ENCODE data around the gene SMAP2. TPM values are rescaled to one million over a fixed set of nuclear protein-coding genes. Genes with fewer than 3 reads are reported as not detected.
"Not testable (repeated sequence)": the region's sequence is repeated elsewhere in the genome, so short reads cannot be mapped to it uniquely, and the experiment has no call there.

The SMAP2 gene
- total and polyA plus RNA-seq, 5 experiments from 2014 or later = 154 to 506 (median 297) TPM

GRCh38 chr1:40385437-40386358, 12.2 kb downstream of the SMAP2 start:
- peaks cover 0 to 33% (median 29%) of the 10 kb centered on the region in 3 donors for H3K36me3 Mint-ChIP-seq
- no peaks in the 10 kb centered on the region for H3K9me3 Mint-ChIP-seq
- ATAC-seq (peak; percentile 75), DNase-seq (peak; percentile 26 to 95 (median 86))
- peak overlapping the region; percentile 97 to 100 (median 99) for H3K27ac Mint-ChIP-seq
- H3K27me3 Mint-ChIP-seq = no peaks in the 10 kb centered on the region
- H3K4me1 Mint-ChIP-seq = peaks cover 52 to 96% (median 86%) of the 10 kb centered on the region in 4 donors
- POLR2A ChIA-PET = interaction anchor here (0.5 to 15.9 kb wide), 16 partner anchors 9 to 1179 kb away, joined by 3 to 384 read pairs (median 6); partner anchors contain the start of genes CAP1, COL9A2, SMAP2 and ZFP69B
- H3K4me3 Mint-ChIP-seq = peak overlapping the region; percentile 78 to 97 (median 86)

GRCh38 chr1:40386359-40386723, 12.8 kb downstream of the SMAP2 start:
- Mint-ChIP-seq H3K36me3 (peaks cover 0 to 38% (median 31%) of the 10 kb centered on the region in 3 donors), H3K4me1 (peaks cover 52 to 96% (median 86%) of the 10 kb centered on the region in 4 donors), H3K27me3 (no peaks in the 10 kb centered on the region), H3K9me3 (no peaks in the 10 kb centered on the region), H3K4me3 (peak overlapping the region; percentile 78 to 97 (median 86)), H3K27ac (peak overlapping the region; percentile 97 to 100 (median 99))
- DNase-seq (no peak), ATAC-seq (no peak)
- POLR2A ChIA-PET = interaction anchor here (0.5 to 15.9 kb wide), 14 partner anchors 8 to 1180 kb away, joined by 3 to 384 read pairs (median 8); partner anchors contain the start of genes CAP1, COL9A2, SMAP2 and ZFP69B

- POLR2A ChIA-PET = interaction anchor here (0.6 to 15.9 kb wide), 8 partner anchors 8 to 347 kb away, joined by 3 to 384 read pairs (median 20); partner anchors contain the start of genes CAP1 and SMAP2
- DNase-seq (no peak), ATAC-seq (no peak)
- H3K27me3 Mint-ChIP-seq = no peaks in the 10 kb centered on the region
- H3K4me3 Mint-ChIP-seq = peak overlapping the region; percentile 75 to 97 (median 85)
- H3K36me3 Mint-ChIP-seq = peaks cover 0 to 38% (median 31%) of the 10 kb centered on the region in 3 donors
- peak overlapping the region; percentile 97 to 100 (median 99) for H3K27ac Mint-ChIP-seq
- no peaks in the 10 kb centered on the region for H3K9me3 Mint-ChIP-seq
- peaks cover 49 to 96% (median 86%) of the 10 kb centered on the region in 4 donors for H3K4me1 Mint-ChIP-seq
Observed at GRCh38 chr1:40386796-40387195, 13.3 kb downstream of the SMAP2 start.

GRCh38 chr1:40387381-40388306, 14.1 kb downstream of the SMAP2 start:
- H3K27ac Mint-ChIP-seq = peak overlapping the region; percentile 97 to 100 (median 99)
- not testable (repeated sequence) for H3K27me3 Mint-ChIP-seq, H3K9me3 Mint-ChIP-seq, ATAC-seq
- peaks cover 0 to 42% (median 26%) of the 10 kb centered on the region in 3 donors for H3K36me3 Mint-ChIP-seq
- peaks cover 44 to 96% (median 86%) of the 10 kb centered on the region in 4 donors for H3K4me1 Mint-ChIP-seq
- peak in 5 of 10 donors; percentile 26 to 50 (median 43) for DNase-seq
- POLR2A ChIA-PET = interaction anchor here (1.0 to 15.9 kb wide), 12 partner anchors 10 to 348 kb away, joined by 3 to 384 read pairs (median 8); partner anchors contain the start of genes CAP1, COL9A2 and SMAP2
- peak overlapping the region; percentile 84 to 99 (median 95) for H3K4me3 Mint-ChIP-seq

GRCh38 chr1:40388456-40389321, 15.2 kb downstream of the SMAP2 start:
- H3K9me3 Mint-ChIP-seq, H3K27me3 Mint-ChIP-seq: not testable (repeated sequence)
- POLR2A ChIA-PET = interaction anchor here (0.6 to 15.9 kb wide), 14 partner anchors 9 to 349 kb away, joined by 3 to 384 read pairs (median 4); partner anchors contain the start of genes CAP1, COL9A2, SMAP2 and ZMPSTE24
- Mint-ChIP-seq H3K4me3 (peak overlapping the region; percentile 84 to 99 (median 95)), H3K4me1 (peaks cover 39 to 95% (median 84%) of the 10 kb centered on the region in 4 donors), H3K27ac (peak overlapping the region; percentile 97 to 100 (median 99)), H3K36me3 (peaks cover 0 to 39% (median 20%) of the 10 kb centered on the region in 3 donors)
- DNase-seq = peak in 9 of 10 donors; percentile 32 to 78 (median 68)
- ATAC-seq = peak in 1 of 2 donors; percentile 1

GRCh38 chr1:40389322-40389803, 15.8 kb downstream of the SMAP2 start:
- no peaks in the 10 kb centered on the region for H3K9me3 Mint-ChIP-seq
- peak overlapping the region; percentile 97 to 100 (median 99) for H3K27ac Mint-ChIP-seq
- ATAC-seq (peak; percentile 7 to 24), DNase-seq (peak in 6 of 10 donors; percentile 32 to 67 (median 54))
- H3K27me3 Mint-ChIP-seq = no peaks in the 10 kb centered on the region
- H3K4me3 Mint-ChIP-seq = peak overlapping the region; percentile 84 to 99 (median 95)
- peaks cover 34 to 95% (median 84%) of the 10 kb centered on the region in 4 donors for H3K4me1 Mint-ChIP-seq
- POLR2A ChIA-PET = interaction anchor here (0.6 to 15.9 kb wide), 11 partner anchors 8 to 329 kb away, joined by 3 to 384 read pairs (median 6); partner anchors contain the start of genes COL9A2, SMAP2 and ZMPSTE24
- H3K36me3 Mint-ChIP-seq = peaks cover 0 to 35% (median 22%) of the 10 kb centered on the region in 3 donors

- peaks cover 37 to 95% (median 84%) of the 10 kb centered on the region in 4 donors for H3K4me1 Mint-ChIP-seq
- POLR2A ChIA-PET = interaction anchor here (1.0 to 15.9 kb wide), 8 partner anchors 8 to 132 kb away, joined by 4 to 384 read pairs (median 8); partner anchors contain the start of genes SMAP2 and ZMPSTE24
- peak overlapping the region; percentile 97 to 100 (median 99) for H3K27ac Mint-ChIP-seq
- DNase-seq (peak in 4 of 10 donors; percentile 48 to 68 (median 61)), ATAC-seq (no peak)
- H3K4me3 Mint-ChIP-seq = peak overlapping the region; percentile 84 to 99 (median 95)
- peaks cover 0 to 3% (median 0%) of the 10 kb centered on the region in 9 donors for H3K9me3 Mint-ChIP-seq
- peaks cover 0 to 35% (median 26%) of the 10 kb centered on the region in 3 donors for H3K36me3 Mint-ChIP-seq
- H3K27me3 Mint-ChIP-seq = no peaks in the 10 kb centered on the region
Observed at GRCh38 chr1:40389871-40390560, 16.5 kb downstream of the SMAP2 start.

GRCh38 chr1:40390857-40391256, 17.3 kb downstream of the SMAP2 start:
- POLR2A ChIA-PET = interaction anchor here (0.6 to 15.9 kb wide), 5 partner anchors 9 to 1413 kb away, joined by 3 to 384 read pairs (median 27); partner anchors contain the start of gene SMAP2
- Mint-ChIP-seq H3K27me3 (no peaks in the 10 kb centered on the region), H3K4me1 (peaks cover 40 to 95% (median 85%) of the 10 kb centered on the region in 4 donors), H3K4me3 (peak overlapping the region; percentile 84 to 99 (median 95)), H3K36me3 (peaks cover 0 to 30% (median 26%) of the 10 kb centered on the region in 3 donors), H3K27ac (peak overlapping the region; percentile 97 to 100 (median 99)), H3K9me3 (peaks cover 0 to 3% (median 0%) of the 10 kb centered on the region in 9 donors)
- no peak for DNase-seq
- no peak for ATAC-seq

- Mint-ChIP-seq H3K27ac (peak overlapping the region; percentile 97 to 100 (median 99)), H3K36me3 (peaks cover 0 to 30% (median 30%) of the 10 kb centered on the region in 3 donors), H3K4me1 (peaks cover 39 to 95% (median 87%) of the 10 kb centered on the region in 4 donors), H3K9me3 (peaks cover 0 to 3% (median 0%) of the 10 kb centered on the region in 9 donors), H3K4me3 (peak overlapping the region; percentile 84 to 99 (median 95)), H3K27me3 (no peaks in the 10 kb centered on the region)
- DNase-seq (peak in 1 of 10 donors; percentile 36), ATAC-seq (no peak)
- POLR2A ChIA-PET = interaction anchor here (0.6 to 15.9 kb wide), 4 partner anchors 8 to 1414 kb away, joined by 3 to 384 read pairs (median 22); partner anchors contain the start of gene SMAP2
Observed at GRCh38 chr1:40391688-40392145, 18.2 kb downstream of the SMAP2 start.
